HepG2 (cell line): ENCODE results near the gene MORC1. TPM values are rescaled to one million over a fixed set of nuclear protein-coding genes. Genes with fewer than 3 reads are reported as not detected.

ENCODE experiments used
- ATAC-seq: fragments of 200-7000 bp; cut with Tn5 transposase; 3 replicates; pipeline ENCODE4 v1.9.1; 2020; ENCODE audit warnings: mild to moderate bottlenecking, moderate library complexity
- Bru-seq: library from RNA; stranded (reverse); fragments of 400-500 nt; gene quantifications from one replicate; lab custom pipeline; 2021; lab: Mats Ljungman, UMichigan
- BruChase-seq, 2 experiments: library from RNA; stranded (reverse); fragments of 400-500 nt; gene quantifications; one replicate each; lab custom pipeline; 2021; lab: Mats Ljungman, UMichigan
- BruUV-seq: library from RNA; stranded (reverse); fragments of 400-500 nt; replicated peaks from 2 replicates; lab custom pipeline; 2021; lab: Mats Ljungman, UMichigan
- CTCF ChIA-PET: fragments of 300-600 bp; formaldehyde crosslinking; extraction: SDS; loops from one replicate; lab custom pipeline; 2021; ENCODE audit warnings: low total read pairs, inconsistent platforms, low intra/inter-chr PET ratio; lab: Yijun Ruan, JAX
- POLR2A ChIA-PET: fragments of 350-600 bp; sonication (Branson Sonifier 250); formaldehyde crosslinking; loops from one replicate; lab custom pipeline; 2020; ENCODE audit warnings: antibody characterized with exemption, inconsistent platforms; lab: Yijun Ruan, JAX
- DNase-seq: peaks from one replicate; pipeline ENCODE4 v3.0.0-alpha.2; 2015; ENCODE audit warnings: low spot score
- FAIRE-seq: peaks from 3 replicates; lab custom pipeline; 2011; peaks lifted over from hg19 to GRCh38; lab: Jason Lieb, UNC
- H2AFZ ChIP-seq: one replicate; pipeline ENCODE4 v1.6.1; 2011; ENCODE audit warnings: low read length, inconsistent platforms
- H3K27ac ChIP-seq: fragments of 300-600 bp; 3 replicates; pipeline ENCODE4 v1.8.0; 2011; ENCODE audit warnings: mixed run types, mild to moderate bottlenecking, mixed read lengths, low read length, inconsistent platforms; ENCODE audit not compliant: insufficient read depth; ENCODE audit errors: extremely low read length
- H3K27me3 ChIP-seq, 2 experiments: fragments of 200-600 bp in 1 of 2; 2 replicates in 1 of 2; 3 replicates in 1 of 2; pipeline versions ENCODE4 v1.6.0 to v1.8.0; 2011; ENCODE audit warnings: low read length in 2 of 2, mild to moderate bottlenecking in 2 of 2, moderate library complexity in 2 of 2, inconsistent platforms in 1 of 2; ENCODE audit not compliant: insufficient read depth in 2 of 2, control insufficient read depth in 1 of 2
- H3K36me3 ChIP-seq, 2 experiments: fragments of 200-600 bp in 1 of 2; replicated peaks in 1 of 2; 2 replicates in 1 of 2; 3 replicates in 1 of 2; pipeline versions ENCODE4 v1.5.1 to v1.8.0; 2011; ENCODE audit warnings: low read length in 2 of 2, inconsistent platforms in 1 of 2; ENCODE audit not compliant: insufficient read depth in 2 of 2, control insufficient read depth in 1 of 2
- H3K4me1 ChIP-seq: 2 replicates; pipeline ENCODE4 v1.5.1; 2012; ENCODE audit warnings: low read length, inconsistent platforms; ENCODE audit not compliant: insufficient read depth
- H3K4me2 ChIP-seq: 2 replicates; pipeline ENCODE4 v1.6.0; 2011; ENCODE audit warnings: low read depth, low read length, inconsistent platforms
- H3K4me3 ChIP-seq, 3 experiments: fragments of 200-600 bp in 1 of 3; sonication (generic), shearing (Covaris generic) in 1 of 3; replicated peaks in 1 of 3; 2 replicates each; pipeline ENCODE4 v1.5.1; 2011 to 2016; ENCODE audit warnings: low read length in 3 of 3, inconsistent platforms in 2 of 3, low read depth in 2 of 3, mild to moderate bottlenecking in 2 of 3, control low read depth in 1 of 3, mixed read lengths in 1 of 3; ENCODE audit not compliant: insufficient read depth in 1 of 3
- H3K79me2 ChIP-seq: one replicate; pipeline ENCODE4 v1.6.1; 2011; ENCODE audit warnings: low read length, inconsistent platforms; ENCODE audit not compliant: insufficient read depth
- H3K9ac ChIP-seq: 2 replicates; pipeline ENCODE4 v1.6.0; 2011; ENCODE audit warnings: mild to moderate bottlenecking, low read depth, low read length, inconsistent platforms; ENCODE audit not compliant: insufficient read depth
- H3K9me3 ChIP-seq: 2 replicates; pipeline ENCODE4 v1.5.1; 2012; ENCODE audit warnings: mild to moderate bottlenecking, low read length
- H4K20me1 ChIP-seq: 2 replicates; pipeline ENCODE4 v1.6.0; 2011; ENCODE audit warnings: inconsistent platforms, mild to moderate bottlenecking, low read length, moderate library complexity; ENCODE audit not compliant: insufficient read depth
- E2F5 ChIP-seq: sonication (generic); formaldehyde crosslinking; conservative IDR thresholded peaks from 2 replicates; pipeline ENCODE4 v1.4.0; 2020; ENCODE audit warnings: missing genetic modification reagents
- GATAD2A ChIP-seq: IDR thresholded peaks from 2 replicates; pipeline ENCODE4 v1.6.1; 2016
- GTF3A ChIP-seq: sonication (generic); formaldehyde crosslinking; conservative IDR thresholded peaks from 2 replicates; pipeline ENCODE4 v1.4.0; 2020; ENCODE audit warnings: mild to moderate bottlenecking, missing genetic modification reagents
- HMG20B ChIP-seq: conservative IDR thresholded peaks from 2 replicates; pipeline ENCODE4 v1.6.1; 2016; ENCODE audit warnings: missing genetic modification reagents, missing compliant biosample characterization
- NPAS2 ChIP-seq: sonication (generic); formaldehyde crosslinking; IDR thresholded peaks from 2 replicates; pipeline ENCODE4 v1.8.0; 2022; ENCODE audit warnings: mild to moderate bottlenecking, missing genetic modification reagents, borderline replicate concordance
- NR3C1 ChIP-seq: sonication (generic); formaldehyde crosslinking; IDR thresholded peaks from 2 replicates; pipeline ENCODE4 v1.4.0; 2020; ENCODE audit warnings: missing genetic modification reagents
- POLR2AphosphoS5 ChIP-seq: IDR thresholded peaks from 2 replicates; pipeline ENCODE4 v1.6.1; 2012; ENCODE audit warnings: low read depth, low read length
- RNF2 ChIP-seq: fragments of 450-650 bp; conservative IDR thresholded peaks from 2 replicates; pipeline ENCODE4 v1.6.1; 2016; ENCODE audit warnings: low read depth
- SNAPC2 ChIP-seq: sonication (generic); formaldehyde crosslinking; IDR thresholded peaks from 2 replicates; pipeline ENCODE4 v1.8.1; 2022; ENCODE audit warnings: mild to moderate bottlenecking, missing genetic modification reagents
- ZNF350 ChIP-seq: sonication (generic); formaldehyde crosslinking; IDR thresholded peaks from 2 replicates; pipeline ENCODE4 v1.4.0; 2020; ENCODE audit warnings: mild to moderate bottlenecking, low read depth, missing genetic modification reagents, borderline replicate concordance
- ZNF629 ChIP-seq: sonication (generic); formaldehyde crosslinking; conservative IDR thresholded peaks from 2 replicates; pipeline ENCODE4 v1.5.0; 2020; ENCODE audit warnings: missing genetic modification reagents
- ZUFSP ChIP-seq: sonication (generic); formaldehyde crosslinking; IDR thresholded peaks from 2 replicates; pipeline ENCODE4 v1.9.0; 2021; ENCODE audit warnings: missing genetic modification reagents, mild to moderate bottlenecking, borderline replicate concordance
- whole genome bisulfite sequencing: methylation state at CpG from one replicate; pipeline ENCODE4 v1.1.6; 2017; ENCODE audit warnings: low lambda C conversion rate; 5-methylcytosine and 5-hydroxymethylcytosine counted together
- in situ Hi-C: cut with HindIII; loops from 2 replicates; pipeline ENCODE4 v1.10.0; 2017; ENCODE audit warnings: low pct_unique_long_range_greater_than_20kb; ENCODE audit not compliant: extremely low pct_ligation_motif_present
- intact Hi-C: fragments of 100-400 bp; cut with micrococcal nuclease; formaldehyde crosslinking; loops from one replicate; pipeline ENCODE4 v1.10.0; 2022; ENCODE audit not compliant: unreplicated experiment
- long read RNA-seq, 2 experiments: library from RNA in 1 of 2; library from polyadenylated mRNA in 1 of 2; stranded (forward) in 1 of 2; unstranded in 1 of 2; transcript quantifications; one replicate each; pipeline ENCODE4 v2.0.0, GENCODE V29; 2019 to 2022
- polyA minus RNA-seq, 3 experiments: library from RNA; depleted of rRNA, polyadenylated mRNA; stranded (reverse); fragments of >200 nt; gene quantifications; 2 replicates each; pipeline ENCODE4 v1.2.3, GENCODE V29; 2011; ENCODE audit warnings: low replicate concordance in 1 of 3
- polyA plus RNA-seq, 8 experiments: library from polyadenylated mRNA; depleted of rRNA in 3 of 8; stranded (reverse) in 7 of 8; unstranded in 1 of 8; fragments of >200 nt; fragmentation: Illumina TruSeq in 4 of 8; extraction: Trizol in 4 of 8; gene quantifications; 2 replicates each; pipeline versions ENCODE4 v1.2.1 to v1.2.3, GENCODE V29; 2011 to 2016; ENCODE audit warnings: low read depth in 4 of 8, missing spikeins in 1 of 8, mixed read lengths in 1 of 8; ENCODE audit not compliant: insufficient read depth in 1 of 8
- total RNA-seq, 5 experiments: library from RNA; depleted of rRNA; stranded (reverse); fragments of >200 nt; fragmentation: Illumina TruSeq; extraction: Trizol; gene quantifications; 2 replicates each; pipeline ENCODE4 v1.2.3, GENCODE V29; 2016; ENCODE audit warnings: low read depth in 1 of 5

MORC1 gene
- not detected in 2 replicates for total RNA-seq (2016; rRNA removed; fragmentation: Illumina TruSeq; extraction: Trizol)
- total RNA-seq (2016; cell fraction: cytosol; rRNA removed; fragmentation: Illumina TruSeq; extraction: Trizol; ENCODE audit: low read depth), result not detected in 2 replicates
- not detected in 2 replicates for total RNA-seq (2016; cell fraction: insoluble cytoplasmic fraction; rRNA removed; fragmentation: Illumina TruSeq; extraction: Trizol)
- not detected in 2 replicates for total RNA-seq (2016; cell fraction: membrane; rRNA removed; fragmentation: Illumina TruSeq; extraction: Trizol)
- total RNA-seq (2016; cell fraction: nucleus; rRNA removed; fragmentation: Illumina TruSeq; extraction: Trizol), result not detected in 2 replicates
- polyA plus RNA-seq (2011; rRNA removed), result not detected in 2 replicates
- not detected in 2 replicates for polyA plus RNA-seq (2011; cell fraction: cytosol; rRNA removed)
- polyA plus RNA-seq (2011; cell fraction: nucleus; rRNA removed), result not detected in 2 replicates
- polyA plus RNA-seq (2012), result not detected in 2 replicates
- not detected in 2 replicates for polyA plus RNA-seq (2016; cell fraction: cytosol; fragmentation: Illumina TruSeq; extraction: Trizol; ENCODE audit: low read depth)
- polyA plus RNA-seq (2016; cell fraction: insoluble cytoplasmic fraction; fragmentation: Illumina TruSeq; extraction: Trizol; ENCODE audit: low read depth), result not detected in 2 replicates
- polyA plus RNA-seq (2016; cell fraction: membrane; fragmentation: Illumina TruSeq; extraction: Trizol; ENCODE audit: low read depth), result not detected in 2 replicates
- polyA plus RNA-seq (2016; cell fraction: nucleus; fragmentation: Illumina TruSeq; extraction: Trizol; ENCODE audit: insufficient read depth, low read depth), result not detected in 2 replicates
- polyA minus RNA-seq (2011; rRNA and poly(A)+ RNA removed; ENCODE audit: low replicate concordance), result not detected in 2 replicates
- not detected in 2 replicates for polyA minus RNA-seq (2011; cell fraction: cytosol; rRNA and poly(A)+ RNA removed)
- polyA minus RNA-seq (2011; cell fraction: nucleus; rRNA and poly(A)+ RNA removed), result not detected in 2 replicates
- Bru-seq, nascent RNA, result not detected
- BruChase-seq, experiment 1, labeled RNA remaining after a 6-hour chase, result not detected
- BruChase-seq, experiment 2, labeled RNA remaining after a 2-hour chase, result not detected
- long read RNA-seq, experiment 1, result 0 reads
- long read RNA-seq, experiment 2, result 0 reads

GRCh38 chr3:109117939-109118338 lies at the start of gene MORC1:
TSS of gene MORC1 (minus strand) at chr3:109118134. CDS start at chr3:109118059, 75 bp downstream.
- no peak for FAIRE-seq
- H3K27me3 ChIP-seq, result no peaks in the 10 kb centered on the region
- BruUV-seq, result no TSS peak
- TF ChIP-seq POLR2AphosphoS5 (no peak), ZUFSP (CRISPR knock-in tag) (no peak), NPAS2 (CRISPR knock-in tag) (no peak), ZNF629 (CRISPR knock-in tag) (no peak), GTF3A (CRISPR knock-in tag) (no peak), HMG20B (CRISPR knock-in tag) (no peak), GATAD2A (CRISPR knock-in tag) (no peak), ZNF350 (CRISPR knock-in tag) (no peak), RNF2 (no peak), NR3C1 (CRISPR knock-in tag) (no peak), SNAPC2 (no peak), E2F5 (no peak)
- no peak within 1 kb of the TSS for H3K9ac ChIP-seq
- ATAC-seq, result no peak
- intact Hi-C loops, result no loop called here
- POLR2A ChIA-PET, result no interaction called here
- H4K20me1 ChIP-seq, result no peaks in the 10 kb centered on the region
- in situ Hi-C loops, result no loop called here
- no peak within 1 kb of the TSS for H3K27ac ChIP-seq
- no peak for DNase-seq
- no peaks in the 10 kb centered on the region for H3K9me3 ChIP-seq
- no peak within 1 kb of the TSS for H3K4me3 ChIP-seq
- 79% methylated on average over 32 of the region's 38 CpGs for WGBS
- no peaks in the 10 kb centered on the region for H3K79me2 ChIP-seq
- no peak within 1 kb of the TSS for H2AFZ ChIP-seq
- H3K4me2 ChIP-seq, result no peak within 1 kb of the TSS
- H3K4me1 ChIP-seq, result no peaks in the 10 kb centered on the region
- no peaks in the 10 kb centered on the region for H3K36me3 ChIP-seq
- CTCF ChIA-PET, result no interaction called here
